Central memory CD4-positive, alpha-beta T cell (primary cell): ENCODE measurements around the gene BLVRB.
"Not testable (repeated sequence)": the region's sequence is repeated elsewhere in the genome, so short reads cannot be mapped to it uniquely, and the experiment has no call there.

ENCODE experiments used
- DNase-seq: peaks from one replicate; pipeline ENCODE4 v3.0.0; 2022

BLVRB gene

DNA sequence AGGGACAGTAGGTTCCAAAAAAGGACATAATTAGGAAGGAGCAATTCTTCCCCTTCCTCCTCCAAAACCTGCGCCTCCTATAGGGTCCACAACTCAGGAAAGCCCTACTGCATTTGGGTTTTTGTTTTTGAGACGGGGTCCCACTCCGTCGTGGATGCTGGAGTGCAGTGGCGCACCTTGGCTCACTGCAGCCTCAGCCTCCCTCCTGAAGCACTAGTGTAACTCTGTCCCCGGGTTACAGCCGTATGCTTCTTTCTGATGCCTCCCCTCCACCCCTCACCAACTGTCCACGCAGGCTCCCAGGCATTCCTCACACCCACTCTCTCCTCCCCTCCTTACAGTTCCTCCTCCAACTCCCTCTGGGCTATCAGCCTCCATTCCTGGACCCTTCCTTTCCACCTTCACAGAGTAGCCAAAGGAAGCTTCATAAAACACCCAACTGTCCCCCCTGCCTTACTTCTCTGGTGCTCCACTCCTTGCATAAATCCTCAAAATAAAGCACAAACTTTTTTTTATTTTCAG lies 19.2 kb downstream of the BLVRB start:
- DNase-seq = no peak

DNA sequence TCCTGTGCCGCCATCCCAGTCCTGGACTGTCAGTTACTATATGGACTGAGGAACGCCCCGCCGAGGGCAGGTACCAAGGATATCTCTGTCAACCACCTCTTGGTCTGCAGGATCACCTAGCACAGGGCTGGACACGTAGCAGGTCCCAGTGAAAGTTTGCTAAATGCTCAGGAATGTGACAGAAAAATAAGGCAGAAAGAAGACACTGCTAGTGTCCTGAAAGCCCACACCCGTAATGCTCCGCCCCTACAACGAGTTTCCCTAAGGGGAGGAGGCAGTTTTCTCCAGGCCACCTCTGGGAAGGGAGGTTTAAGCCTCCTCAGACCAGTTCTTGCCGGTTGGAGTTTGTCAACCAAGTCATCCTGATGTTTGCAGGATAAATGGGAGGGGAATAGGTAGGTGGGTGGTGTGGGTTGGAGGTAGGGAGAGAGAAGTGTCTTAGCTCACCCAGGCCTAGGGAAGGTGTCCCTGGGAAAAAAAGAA lies 19.7 kb downstream of the BLVRB start:
- no peak for DNase-seq

- DNase-seq = no peak
Measured at GRCh38 chr19:40444825-40445312, 20.7 kb downstream of the BLVRB start.

DNA sequence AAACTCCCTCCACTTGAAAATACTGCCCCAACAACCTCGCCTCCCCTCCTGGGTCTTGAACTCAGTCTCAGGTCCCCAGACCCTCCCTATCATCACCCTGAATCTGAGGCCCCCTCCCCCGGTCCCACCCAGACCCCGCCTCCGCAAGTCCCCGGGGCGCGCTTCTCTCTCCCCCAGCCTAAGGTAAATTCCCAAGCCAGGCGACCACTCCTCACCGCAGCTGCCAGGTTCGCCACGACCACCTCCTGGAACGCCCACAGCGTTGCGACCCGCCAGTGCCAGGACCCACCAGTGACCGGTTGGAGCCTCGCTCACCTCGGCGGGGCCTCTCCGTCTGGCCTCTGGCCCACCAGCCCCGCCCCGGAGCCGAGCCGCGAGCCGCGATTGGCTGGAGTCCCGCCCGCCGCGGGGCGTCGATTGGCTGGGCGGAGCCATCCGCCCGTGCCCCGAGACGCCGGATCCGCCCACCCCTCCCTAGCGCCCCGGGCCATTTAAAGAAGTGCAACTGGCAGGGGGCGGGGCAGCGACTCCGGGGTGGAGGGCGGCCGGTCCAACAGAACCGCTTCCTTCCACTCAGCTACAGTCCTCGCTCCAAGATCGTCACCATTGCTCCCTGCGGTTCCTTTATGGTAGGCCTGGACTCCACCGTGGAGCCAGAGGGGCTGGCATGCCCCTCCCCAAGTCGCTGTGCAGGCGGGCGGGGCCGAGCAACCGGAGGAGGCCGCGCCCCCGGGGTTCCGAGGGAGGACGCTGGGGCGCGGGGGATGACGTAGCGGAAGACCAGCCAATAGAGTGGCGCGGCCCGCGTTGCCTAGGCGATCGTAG lies 21.3 kb downstream of the BLVRB start, which contains the start of gene SERTAD3:
Gene SERTAD3, minus strand, starts transcription at position 336 of the 825 bp plus-strand sequence. CDS start 2,255 bp downstream, outside the sequence.
- peak; percentile 96 for DNase-seq

DNA sequence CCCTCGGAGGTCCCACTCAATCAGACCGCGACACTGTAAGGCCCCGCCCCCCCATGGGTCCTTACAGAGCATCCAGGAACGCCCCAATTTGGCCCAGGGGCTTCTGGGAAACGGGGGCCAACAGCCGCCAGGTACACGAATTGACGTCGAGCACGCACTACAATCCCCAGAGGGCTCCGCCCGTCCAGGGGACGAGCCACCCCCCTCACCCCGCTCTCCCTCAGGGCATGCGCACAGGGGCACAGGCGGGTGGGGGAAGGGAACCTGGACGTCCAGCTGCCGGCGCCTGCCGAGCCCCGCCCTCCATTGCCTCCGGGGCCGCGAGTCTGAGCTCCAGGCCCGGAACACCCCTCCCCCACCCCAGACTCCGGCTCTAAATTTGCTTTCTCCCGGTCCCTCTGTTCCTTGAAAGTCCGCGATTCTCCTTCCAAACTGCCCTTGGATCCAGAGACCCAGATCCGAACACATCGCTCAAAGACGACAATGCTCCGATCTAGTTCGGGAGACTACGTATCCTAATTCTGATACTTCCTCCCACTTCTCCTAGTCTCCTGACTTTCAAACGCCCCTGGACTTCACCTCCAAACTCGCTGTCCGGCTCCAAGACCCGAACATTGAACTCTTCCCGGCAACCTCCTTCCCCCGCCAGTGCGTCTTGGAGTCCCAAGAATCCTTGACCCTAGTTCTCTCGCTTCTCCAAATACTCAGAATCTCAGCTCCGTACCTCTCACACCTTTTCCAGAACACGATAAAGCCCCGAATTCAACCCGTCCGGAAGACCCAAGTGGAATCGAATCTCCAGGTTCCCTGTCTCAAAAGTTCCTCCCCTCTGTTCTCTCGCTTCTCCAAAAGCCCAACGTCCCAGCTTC lies 22.2 kb downstream of the BLVRB start:
- DNase-seq = peak; percentile 99

DNA sequence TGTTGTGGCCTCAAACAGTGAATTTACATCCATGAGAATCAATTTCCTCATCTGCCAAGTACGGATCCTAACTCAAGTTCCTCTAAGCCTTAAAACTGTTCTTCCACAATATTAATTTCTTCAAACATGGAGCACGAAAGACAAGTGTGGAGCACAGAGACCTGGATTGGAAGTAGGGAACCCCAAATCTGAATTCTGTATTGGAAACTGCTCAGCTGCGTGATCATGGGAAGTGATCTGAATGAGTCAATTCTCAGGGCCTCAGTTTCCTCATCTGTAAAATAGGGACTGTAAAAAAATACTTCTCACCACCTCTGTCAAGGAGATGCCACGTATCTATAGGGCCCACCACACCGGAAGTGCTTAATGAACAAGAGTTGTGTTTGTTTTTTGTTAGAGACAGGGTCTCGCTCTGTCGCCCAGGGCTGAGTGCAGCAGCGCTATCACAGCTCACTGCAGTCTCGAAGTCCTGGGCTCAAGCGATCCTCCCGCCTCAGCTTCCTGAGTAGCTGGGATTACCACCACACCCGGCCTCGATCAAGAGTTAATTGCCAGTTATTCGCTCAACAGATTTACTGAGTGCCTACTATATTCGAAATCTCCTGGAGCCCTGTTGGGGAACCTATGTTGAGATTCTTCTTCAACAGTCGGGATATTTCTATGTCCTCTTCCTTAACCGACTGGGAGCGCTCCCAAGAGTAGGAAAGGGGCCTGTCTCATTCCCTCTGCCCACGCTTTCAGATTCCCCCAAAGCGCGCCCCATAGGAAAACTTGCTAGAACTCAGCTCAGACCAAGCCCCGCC lies 23.0 kb downstream of the BLVRB start:
- no peak for DNase-seq

DNA sequence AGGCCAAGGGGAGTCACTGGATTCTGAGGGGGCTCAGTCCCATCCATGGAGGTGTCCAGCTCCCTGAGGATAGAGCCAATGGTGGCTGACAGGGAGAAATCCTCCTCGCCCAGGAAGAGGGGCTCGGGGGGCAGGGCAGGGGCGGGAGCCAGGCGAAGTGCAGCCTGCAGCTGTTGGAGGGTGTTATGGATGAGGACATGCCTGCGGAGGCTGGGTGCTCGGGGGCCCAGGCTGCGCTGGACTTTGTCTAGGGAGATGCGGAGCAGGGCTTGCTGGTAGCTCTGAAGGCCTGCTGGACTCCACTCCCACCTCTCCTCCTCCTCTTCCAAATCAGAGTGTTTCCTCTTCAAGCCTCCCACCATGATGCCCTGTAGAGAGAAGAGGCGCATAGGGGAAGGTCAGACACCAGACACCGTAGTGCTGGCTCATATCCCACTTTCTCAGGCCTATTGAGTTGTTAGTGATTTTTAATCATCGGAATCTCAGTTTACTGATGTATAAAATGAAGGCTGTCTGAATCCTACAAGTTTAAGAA lies 23.8 kb downstream of the BLVRB start:
- DNase-seq = no peak

GRCh38 chr19:40438284-40438683 lies 27.3 kb downstream of the BLVRB start:
- DNase-seq = no peak

DNA sequence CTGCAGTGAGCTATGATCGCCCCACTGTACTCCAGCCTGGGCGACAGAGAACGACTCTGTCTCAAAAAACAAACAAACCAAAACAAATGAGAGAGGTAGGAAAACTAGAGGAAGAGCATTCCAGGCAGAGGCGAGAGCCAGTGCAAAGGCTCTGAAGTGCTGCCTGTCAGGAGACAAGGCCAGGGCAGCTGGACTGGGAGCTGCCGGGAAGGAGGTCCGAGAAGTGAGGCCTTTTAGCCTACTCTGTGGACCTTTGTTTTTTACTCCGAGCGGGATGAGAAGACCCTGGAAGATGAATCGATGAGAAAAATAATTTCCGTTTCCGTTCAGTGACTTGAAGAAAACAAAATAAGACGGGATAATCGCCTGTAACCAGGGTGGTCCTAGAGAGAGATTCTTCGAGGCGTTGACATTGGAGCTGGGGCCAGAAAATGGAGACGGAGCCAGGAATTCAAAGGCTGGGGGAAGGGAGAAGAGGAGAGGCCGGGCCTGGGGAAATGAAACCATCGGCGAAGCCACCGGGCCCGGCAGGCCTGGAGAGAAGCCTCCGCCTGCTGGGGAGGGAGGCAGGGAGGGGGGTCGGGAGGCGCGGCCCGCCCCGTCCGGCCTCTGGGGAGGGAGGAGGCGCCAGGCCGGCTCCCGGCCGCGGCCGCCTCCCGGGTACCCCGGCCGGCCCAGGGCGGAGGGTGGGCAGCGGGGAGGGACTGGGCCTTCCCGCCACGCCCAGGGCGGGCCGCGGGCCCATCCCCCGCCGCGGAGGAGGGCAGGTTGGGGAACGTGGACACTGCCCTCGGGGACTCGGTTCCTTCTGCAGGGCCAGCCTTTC lies 31.9 kb downstream of the BLVRB start:
- peak; percentile 39 for DNase-seq

GRCh38 chr19:40432760-40433159 lies 32.8 kb downstream of the BLVRB start:
- not testable (repeated sequence) for DNase-seq

DNA sequence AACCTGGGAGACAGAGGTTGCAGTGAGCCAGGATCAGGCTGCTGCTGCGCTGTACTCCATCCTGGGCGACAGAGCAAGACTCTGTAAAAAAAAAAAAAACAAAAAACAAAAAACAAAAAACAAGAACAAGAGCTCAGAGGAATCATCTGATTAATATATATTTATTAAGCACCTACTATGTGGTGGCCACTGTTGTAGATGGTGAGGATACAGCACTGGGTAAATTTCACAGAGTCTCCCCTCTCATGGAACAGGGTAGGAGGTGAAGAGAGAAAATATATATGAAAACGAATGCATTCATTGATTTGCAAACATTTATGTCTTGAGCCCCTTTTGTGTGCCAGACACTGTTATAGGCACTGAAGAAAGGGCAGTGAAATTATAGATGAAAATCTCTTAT lies 33.8 kb downstream of the BLVRB start:
- DNase-seq = no peak

GRCh38 chr19:40430242-40430641 lies 35.3 kb downstream of the BLVRB start:
- DNase-seq = not testable (repeated sequence)

- not testable (repeated sequence) for DNase-seq
Measured at GRCh38 chr19:40428197-40428596, 37.3 kb downstream of the BLVRB start.

- peak; percentile 100 for DNase-seq
Measured at GRCh38 chr19:40425450-40426287, 39.9 kb downstream of the BLVRB start, which contains the start of gene SERTAD1. Gene SERTAD1 (minus strand): TSS chr19:40425992. CDS start chr19:40423546, 2,446 bp downstream.

DNA sequence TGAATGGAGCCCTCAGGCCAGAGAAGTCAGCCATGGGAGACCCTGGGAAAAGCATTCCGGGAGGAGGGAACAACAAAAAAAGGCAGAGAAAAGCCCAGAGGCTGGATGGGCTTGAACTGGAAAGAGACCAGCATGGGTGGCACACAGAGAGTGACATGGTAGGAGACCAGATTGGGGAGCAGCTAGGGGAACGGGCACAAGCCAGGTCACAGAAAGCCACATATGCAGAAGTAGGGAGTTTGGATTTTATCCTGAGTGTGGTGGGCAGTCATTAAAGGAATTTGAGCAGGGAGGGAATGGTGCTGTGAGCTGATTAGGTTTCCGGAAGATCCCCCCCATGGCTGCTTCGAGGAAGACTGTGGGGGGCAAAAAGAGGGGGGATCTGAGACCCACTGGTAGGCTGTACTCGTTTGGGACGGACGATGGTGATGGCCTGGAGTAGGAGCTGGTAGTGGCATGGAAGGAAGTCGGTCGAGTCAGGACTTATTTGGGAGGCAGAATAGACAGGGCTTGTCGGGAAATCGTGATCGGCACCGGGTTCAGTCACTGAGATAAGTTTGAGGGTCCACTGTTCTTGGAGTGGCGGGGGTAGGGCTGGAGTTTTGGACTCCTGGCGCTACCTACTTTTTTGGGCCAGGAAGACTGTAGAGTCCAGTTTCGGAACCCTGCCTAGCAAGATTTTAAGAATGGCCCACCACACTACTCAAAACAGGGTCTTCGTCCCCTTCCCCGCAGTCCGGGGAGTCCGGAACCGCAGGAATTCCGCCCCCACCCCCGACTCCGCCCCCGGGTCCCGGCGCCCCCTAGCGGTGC lies 40.7 kb downstream of the BLVRB start:
- DNase-seq = no peak

DNA sequence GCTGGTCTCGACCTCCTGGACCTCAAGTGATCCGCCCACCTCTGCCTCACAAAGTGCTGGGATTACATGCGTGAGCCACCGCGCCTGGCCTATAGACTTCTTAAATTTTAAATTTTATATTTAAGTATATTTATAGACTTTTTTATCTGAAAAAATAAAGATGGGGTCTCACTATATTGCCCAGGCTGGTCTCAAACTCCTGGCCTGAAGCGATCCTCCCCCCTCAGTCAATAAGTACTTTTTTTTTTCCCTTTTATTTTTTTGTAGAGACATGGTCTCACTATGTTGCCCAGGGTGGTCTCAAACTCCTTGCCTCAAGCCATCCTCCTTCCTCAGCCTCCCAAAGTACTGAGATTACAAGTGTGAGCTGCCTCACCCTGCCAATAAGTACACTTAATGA lies 41.6 kb downstream of the BLVRB start:
- no peak for DNase-seq

GRCh38 chr19:40422748-40423566 lies 42.6 kb downstream of the BLVRB start:
- DNase-seq = no peak
